Skeletal muscle cell (primary cell): ENCODE measurements around the gene MSI2.

ENCODE experiments used
- DNase-seq: peaks from one replicate; pipeline ENCODE4 v3.0.0-alpha.2; 2010; ENCODE audit warnings: low read depth
- H3K4me3 ChIP-seq: 2 replicates; pipeline ENCODE4 v1.5.1; 2011; ENCODE audit warnings: low read depth, mild to moderate bottlenecking, control low read depth, low read length, moderate library complexity

The MSI2 gene

DNA sequence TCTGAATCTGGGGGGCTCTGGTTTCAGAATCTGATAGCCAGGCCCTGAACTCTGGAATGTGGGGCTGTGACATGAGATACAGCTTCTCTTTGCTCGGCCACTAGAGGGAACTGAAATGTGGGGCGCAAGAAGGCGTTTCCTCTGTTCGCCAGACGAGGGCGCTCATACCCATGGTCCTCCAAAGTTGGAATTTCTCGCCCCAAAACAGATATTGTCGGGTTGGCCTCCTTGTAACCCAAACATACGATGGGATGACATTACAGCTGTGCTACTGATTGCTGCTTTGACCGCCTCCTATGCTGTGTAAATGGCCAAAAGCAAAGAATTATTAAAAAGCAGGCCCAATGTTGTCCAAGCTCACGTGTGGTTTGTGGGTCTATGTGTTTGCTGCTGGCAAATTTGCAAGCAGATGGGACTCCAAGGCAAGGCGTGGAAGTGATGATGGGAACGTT is 13.1 kb upstream of the MSI2 start:
- no peak for DNase-seq
- no peak overlapping the region for H3K4me3 ChIP-seq

DNA sequence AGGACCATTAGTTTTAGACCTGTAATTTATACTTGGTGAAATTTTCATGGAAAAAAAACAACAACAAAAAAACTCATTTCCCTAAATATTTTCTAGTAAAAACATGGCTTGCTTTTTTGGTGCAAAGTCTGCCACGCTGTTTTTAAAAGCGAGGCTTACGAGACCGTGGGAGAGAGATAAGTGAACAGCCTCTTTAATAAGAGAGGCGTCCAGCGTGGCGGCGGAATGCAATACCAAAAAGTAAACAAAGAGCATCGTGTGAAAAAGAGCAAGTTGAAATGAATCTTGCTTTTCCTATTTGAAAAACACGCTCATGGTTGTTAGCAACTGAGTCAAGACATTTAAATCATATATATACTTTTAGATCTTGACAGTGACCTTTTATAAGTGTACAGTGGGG is 10.5 kb upstream of the MSI2 start:
- no peak for DNase-seq

DNA sequence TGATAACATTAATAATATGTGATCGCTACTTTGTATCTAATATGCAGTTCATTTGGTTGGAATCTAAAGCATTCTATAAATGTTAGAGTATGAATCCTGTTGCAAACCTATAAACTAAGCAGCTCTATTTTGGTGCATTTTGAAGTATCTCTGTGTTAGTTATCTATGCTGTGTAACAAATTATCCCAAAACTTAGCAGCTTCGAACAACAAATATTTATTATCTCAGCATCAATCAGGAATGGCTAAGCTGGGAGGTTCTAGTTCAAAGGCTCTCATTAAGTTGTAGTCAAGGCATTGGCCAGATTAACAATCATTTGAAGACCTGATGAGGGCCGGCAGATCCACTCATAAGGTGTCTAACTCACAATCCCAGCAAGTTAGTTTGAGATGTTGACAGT is 10.1 kb upstream of the MSI2 start:
- DNase-seq: no peak
- H3K4me3 ChIP-seq: no peak overlapping the region

More for the DNA sequence above, 10.5 kb upstream of the MSI2 start:
- H3K4me3 ChIP-seq: no peak overlapping the region

DNA sequence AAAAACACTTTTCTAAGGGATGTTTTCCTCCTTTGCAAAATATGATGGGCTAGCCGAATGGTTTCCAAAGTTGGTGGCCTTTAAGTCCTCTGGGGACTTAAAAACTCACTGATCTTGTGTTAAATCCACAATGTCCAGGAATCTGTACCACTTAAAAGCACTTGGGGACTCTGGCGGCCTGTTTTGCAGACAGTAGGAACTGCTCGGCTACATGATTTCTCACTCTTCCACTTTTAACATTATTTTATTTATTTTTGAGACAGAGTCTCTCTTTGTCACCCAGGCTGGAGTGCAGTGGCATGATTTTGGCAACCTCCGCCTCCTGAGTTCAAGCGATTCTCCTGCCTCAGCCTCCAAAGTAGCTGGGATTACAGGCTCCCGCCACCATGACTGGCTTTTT is 9.1 kb upstream of the MSI2 start:
- no peak for DNase-seq
- H3K4me3 ChIP-seq: no peak overlapping the region

DNA sequence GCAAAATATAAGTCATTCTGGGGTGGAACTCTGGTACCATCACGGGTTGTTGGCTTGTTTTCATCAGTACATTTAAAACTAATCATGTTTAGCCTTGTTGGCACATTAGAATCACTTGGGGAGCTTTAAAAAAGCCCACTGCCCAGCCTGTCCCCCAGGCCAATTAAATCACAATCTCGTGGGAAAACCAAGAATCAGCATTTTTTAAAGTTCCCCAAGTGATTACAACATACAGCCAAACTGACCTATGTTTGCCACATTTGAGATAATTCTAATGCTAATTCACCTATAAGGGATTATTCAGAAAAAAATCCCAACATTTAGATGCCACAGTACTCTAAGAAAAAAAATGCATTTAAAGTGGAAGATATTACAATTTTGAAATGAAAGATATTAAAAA is 8.4 kb upstream of the MSI2 start:
- no peak for DNase-seq
- H3K4me3 ChIP-seq: no peak overlapping the region

DNA sequence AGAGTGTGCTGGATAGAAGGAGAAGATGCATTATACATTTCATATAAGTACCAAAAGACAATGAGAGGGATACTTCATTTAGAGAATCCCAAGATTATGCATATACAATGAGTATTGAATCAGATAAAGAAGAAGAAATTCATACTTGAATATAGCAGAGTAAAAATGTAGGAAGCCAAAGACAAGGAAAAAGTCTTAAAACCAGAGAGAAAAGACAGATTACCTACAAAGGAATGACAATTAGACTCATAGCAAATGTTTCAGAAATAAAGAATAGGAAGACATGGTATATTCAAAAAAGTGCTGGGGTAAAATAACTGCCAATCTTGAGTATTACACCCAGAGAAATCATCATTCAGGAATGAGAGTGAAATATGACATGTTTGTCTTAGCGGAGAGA is 6.8 kb upstream of the MSI2 start:
- no peak for DNase-seq
- no peak overlapping the region for H3K4me3 ChIP-seq

DNA sequence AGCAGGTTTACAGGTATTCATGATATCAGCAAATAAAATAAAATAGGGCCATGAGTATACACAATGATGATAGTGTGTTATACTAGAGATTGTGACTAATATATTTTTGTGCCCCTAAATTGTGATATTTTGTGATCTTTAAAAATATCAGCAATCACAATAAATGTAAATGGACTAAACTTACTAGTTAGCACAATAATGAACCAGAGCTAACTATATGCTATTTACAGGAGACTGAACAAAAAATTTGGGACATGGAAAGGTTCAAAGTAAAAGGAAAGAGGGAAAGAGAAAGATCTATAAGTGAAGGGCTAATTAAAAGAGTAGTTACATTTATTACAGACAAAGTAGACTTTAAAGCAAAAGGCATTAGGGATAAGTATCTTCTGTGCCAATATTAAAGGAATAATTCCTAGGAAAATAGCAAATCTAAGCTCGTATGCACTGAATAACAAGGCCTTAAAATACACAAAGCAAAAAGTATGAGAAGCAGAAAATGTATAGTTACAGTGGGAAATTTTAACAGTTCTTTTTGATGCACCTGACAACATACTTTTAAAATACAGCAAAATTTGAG is 5.0 kb upstream of the MSI2 start:
- no peak overlapping the region for H3K4me3 ChIP-seq
- DNase-seq: no peak

DNA sequence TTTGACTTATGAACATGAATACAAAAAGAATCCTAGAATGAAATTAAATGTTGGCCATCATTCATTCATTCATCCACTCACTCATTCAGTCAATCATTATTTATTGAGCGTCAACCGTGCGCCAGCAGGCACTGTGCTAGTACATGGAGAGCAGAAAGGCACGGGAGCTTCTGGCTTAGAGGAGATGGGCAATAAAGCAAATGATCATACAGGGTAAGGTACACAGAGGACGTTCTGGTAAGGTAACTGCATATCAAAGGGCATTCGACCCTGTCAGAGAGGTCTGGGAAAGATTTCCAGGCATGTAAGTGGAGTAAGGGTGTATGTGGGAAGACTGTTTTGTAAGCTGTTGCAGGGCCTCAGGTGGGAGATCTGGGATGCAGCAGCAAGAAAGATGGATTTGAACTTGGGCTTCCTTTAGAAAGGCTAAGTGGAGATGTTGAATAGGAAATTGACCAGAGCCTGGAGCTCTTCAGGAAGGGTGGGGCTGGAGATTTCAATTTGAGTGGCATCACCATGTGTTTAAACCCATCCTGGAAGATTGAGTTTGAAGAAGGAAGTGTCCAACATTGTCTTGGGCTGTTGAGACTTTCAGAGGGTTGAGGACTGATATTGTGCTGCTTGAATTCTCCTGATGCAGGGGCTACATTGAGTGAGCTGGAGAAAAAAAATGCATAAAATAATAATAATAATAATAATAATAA is 2.8 kb upstream of the MSI2 start:
- H3K4me3 ChIP-seq: no peak overlapping the region
- DNase-seq: no peak

DNA sequence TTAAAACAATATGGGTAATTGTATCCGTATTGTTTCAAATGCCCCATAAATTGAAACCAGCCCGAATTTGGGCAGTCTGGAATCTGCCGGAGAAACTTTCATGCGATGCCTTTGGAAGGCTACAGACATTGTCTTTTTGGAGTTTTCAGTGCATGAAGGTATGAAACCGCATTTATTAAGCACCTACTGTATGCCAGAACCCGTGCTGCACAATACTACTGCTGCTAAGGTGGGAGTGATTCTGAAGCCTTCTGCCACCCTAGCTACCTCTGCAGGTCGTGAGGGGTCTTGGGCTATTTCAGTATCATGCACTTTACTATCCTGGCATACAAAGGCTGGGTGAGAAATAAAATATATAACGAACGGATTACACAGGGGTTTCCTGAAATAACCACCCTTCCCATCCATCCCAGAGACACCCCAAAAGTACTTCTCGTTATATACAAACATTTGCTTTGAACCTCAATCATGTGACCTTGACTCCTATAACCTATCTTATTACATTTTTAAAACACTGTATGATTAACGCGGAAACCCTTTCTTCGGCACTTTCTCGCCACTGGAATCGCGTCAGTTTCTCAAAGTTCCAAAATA is 1.0 kb upstream of the MSI2 start:
- no peak for DNase-seq
- H3K4me3 ChIP-seq: peak overlapping the region; percentile 64

DNA sequence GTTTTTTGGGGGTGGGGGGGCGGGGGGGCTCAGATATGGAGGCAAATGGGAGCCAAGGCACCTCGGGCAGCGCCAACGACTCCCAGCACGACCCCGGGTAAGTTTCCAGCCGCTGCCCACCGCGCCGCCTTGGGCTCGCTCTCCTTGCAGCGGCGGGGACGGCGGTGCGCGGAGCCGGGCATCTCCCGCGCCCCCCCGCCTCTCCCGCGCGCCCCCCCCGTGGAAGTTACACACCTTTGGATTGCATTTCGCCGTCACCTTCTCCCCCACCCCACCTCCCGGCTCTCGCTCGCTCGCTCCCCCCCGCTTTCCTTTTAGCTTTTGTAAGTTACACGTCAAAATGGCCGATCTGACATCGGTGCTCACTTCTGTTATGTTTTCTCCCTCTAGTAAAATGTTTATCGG is 387 bp downstream of the MSI2 start:
- no peak for DNase-seq
- H3K4me3 ChIP-seq: peak overlapping the region; percentile 64

DNA sequence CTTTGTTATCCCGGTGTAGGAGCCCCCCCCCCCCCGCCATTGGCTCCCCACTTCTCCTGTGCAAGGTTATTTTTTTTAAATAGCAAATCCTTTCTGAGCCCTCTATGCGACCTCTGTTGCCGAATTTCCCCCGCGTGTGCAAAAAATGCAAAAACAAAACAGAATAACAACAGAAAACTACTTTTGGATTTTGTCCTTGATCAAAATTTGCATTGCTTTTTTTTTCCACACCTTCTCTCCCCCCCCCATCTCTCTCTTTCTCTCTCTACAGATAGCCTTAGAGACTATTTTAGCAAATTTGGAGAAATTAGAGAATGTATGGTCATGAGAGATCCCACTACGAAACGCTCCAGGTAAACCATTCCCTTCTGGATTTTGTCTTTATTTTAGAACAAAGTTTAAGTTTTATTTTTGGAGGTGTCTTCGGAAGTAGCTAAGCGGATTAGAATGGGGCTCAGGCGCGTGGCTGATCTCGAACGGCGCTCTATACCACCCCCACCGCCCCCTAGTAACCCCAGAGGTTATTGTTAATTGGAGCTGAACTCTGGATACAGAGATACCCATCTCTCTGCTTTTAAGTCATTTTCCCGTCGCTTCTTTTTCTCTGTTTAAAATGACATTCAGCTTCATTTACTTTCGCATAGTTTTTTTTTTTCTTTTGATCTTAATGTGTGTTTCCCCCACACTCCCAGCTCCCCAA is 1.0 kb downstream of the MSI2 start:
- no peak for DNase-seq
- peak overlapping the region; percentile 64 for H3K4me3 ChIP-seq

DNA sequence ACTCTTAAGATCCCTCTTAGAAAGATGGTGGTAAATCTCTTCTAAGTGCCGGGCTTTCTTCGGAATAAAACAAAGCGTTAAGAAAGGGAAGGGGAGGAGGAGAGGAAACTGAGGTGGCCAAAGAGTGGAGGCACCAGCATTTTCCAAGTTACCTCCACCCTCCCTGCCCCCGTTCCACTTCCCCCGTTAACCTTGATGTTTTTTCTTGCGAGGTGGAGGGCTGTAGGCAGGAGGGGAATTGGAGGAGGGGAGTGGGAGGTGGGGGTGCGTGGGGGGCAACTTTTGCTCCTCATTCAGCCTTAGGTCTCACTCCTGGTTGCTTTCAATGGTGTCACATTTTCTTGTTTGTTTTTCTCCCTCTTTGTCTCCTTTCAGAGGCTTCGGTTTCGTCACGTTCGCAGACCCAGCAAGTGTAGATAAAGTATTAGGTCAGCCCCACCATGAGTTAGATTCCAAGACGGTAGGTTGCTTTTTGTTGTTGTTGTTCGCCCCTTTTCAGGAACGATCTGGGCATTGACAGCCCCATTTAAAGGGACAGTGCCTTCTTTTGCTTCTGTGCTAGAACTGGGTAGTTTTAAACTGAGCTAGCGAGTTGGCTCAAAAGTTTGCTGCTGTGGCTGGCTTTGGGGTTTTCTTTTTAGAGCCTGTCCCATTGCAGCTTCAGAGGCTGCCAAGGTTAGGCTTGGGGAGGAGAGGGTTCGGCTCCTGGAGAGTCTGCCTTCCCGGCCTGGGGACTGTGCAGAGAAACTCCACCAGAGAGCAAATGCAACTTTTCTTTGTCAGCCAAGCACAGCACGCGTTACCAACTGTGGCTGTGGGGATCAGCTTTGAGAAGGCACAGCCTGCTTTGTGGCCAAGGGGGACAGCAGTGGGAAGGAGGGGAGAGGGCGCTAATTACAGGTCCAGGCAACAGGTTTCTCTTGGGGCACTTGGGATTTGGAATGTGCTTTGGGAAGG is 1.9 kb downstream of the MSI2 start:
- DNase-seq: no peak
- H3K4me3 ChIP-seq: peak overlapping the region; percentile 64

DNA sequence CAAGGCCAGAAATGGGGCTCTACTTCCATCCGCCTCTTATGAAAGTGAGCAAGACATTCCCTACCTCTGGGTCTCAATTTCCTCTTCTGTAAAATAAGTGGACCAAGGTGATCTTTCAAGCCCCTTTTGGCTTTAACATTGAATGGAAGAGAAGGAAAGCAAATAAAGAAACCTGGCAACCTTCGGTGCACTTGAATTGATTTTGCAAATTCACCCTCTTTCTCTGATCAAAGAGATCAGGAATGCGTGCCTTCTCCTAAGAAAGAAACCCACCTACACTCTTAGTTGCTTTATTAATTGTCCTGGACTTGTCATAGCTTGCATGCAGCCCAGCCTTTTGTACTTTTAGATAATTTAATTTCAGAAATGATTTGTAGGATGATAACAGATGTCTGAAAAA is 3.0 kb downstream of the MSI2 start:
- H3K4me3 ChIP-seq: no peak overlapping the region

DNA sequence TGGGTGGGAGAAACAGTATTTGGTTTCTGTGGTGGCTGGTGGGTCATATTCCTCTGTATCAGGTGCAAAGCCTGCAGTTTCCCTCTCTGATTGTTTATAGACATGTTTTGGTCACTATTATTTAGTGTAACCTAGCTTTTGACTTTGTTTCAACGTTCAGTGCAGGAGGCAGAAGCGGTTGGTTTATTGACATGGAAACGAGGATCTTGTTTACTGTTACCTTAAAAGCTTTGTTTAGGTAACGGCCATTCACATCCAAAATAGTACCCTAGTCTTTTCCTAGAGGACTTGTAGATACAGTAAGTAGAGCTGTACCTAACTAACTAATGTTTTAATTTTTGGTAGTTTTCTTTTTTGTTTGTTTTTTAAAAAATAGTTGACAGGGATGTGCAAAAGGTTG is 3.5 kb downstream of the MSI2 start:
- DNase-seq: no peak
- no peak overlapping the region for H3K4me3 ChIP-seq

More for the DNA sequence above, 3.0 kb downstream of the MSI2 start:
- no peak for DNase-seq

DNA sequence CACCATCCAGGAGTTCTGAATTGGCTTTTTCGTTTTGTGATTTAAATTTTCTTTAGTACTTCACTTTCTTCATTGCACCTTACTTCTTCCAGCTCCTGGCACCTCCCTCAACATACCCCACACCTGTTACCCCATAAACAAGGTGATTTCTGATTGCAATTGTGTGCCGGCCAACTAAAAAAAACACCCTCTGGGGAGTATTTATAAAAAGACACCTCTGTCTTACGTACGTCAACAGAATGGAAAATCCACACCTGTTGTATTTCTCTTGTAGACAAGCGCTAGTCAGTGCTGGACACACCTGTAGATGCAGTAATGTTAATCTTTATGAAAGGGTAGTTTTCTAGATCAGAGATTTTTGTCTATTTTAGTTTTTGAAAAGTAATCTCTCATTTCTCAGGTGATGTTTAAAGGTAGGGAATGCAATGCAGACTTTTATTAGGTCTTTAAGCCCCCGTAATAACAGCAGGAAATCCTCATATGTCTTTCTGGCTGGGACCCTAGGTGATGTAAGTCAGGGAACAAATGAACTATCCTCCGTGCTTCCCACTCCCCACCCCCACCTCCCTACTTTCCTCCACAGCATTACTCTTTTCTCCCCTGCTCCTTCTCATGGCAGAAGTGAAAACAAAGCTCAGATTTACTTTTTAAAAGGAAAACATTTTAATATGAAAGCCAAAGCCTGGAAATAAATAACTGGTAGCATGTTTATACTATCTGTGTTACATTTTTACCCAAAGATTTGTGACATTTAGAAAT is 4.2 kb downstream of the MSI2 start:
- DNase-seq: no peak
- no peak overlapping the region for H3K4me3 ChIP-seq

DNA sequence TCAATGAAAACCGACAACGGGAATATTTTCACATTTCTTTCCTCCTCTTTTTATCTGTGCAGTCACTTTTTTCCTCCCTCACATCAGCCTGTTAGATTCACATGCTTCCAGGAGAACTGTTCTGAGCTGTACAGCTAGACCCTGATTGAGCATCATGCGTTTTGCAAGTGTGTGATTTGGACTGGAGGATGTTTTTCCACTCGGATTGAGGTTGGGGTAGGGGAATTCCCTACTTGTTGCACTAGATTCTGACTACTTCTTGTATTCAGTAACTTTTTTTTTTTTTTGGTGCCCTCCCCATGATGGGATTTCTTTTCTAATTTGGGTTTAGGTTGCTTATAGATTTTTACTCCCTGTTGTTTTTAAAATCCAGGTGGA is 4.8 kb downstream of the MSI2 start:
- H3K4me3 ChIP-seq: no peak overlapping the region
- DNase-seq: no peak

DNA sequence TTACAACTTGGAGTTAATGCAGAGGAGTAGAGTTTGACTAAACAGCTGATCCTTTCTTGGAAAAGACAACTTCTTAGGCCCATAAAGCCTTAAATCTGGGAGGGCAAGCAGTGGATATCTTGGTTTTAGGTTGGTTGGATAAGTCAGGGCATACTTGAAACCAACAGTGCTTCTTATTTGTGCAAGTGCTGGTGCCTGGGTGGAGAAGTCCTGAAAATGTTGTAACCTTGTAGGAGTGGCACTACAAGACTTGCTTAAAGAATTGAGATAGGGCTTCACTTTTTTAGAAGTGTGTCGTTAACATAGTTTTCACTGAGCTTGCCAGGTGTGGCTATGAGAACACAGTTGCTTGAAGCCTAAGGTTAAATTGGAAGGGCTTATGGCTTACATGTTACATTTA is 6.2 kb downstream of the MSI2 start:
- no peak overlapping the region for H3K4me3 ChIP-seq

DNA sequence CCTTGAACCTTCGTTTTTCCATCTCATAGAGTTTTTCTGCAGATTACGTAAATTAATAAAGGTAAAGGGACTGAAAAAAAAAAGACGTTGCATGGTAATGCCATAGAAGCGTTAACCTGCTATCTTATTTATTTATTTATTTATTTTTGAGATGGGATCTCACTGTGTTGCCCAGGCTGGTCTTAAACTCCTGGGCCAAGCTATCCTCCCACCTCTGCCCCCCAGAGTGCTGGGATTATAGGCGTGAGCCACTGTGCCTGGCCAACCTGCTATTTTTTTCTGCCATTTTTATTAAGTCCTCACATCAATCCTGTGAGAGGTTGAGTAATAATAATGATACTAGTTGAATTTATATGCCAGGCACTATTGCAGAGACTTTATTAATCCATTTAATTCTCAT is 7.9 kb downstream of the MSI2 start:
- no peak overlapping the region for H3K4me3 ChIP-seq
- DNase-seq: no peak

More for the DNA sequence above, 6.2 kb downstream of the MSI2 start:
- no peak for DNase-seq

DNA sequence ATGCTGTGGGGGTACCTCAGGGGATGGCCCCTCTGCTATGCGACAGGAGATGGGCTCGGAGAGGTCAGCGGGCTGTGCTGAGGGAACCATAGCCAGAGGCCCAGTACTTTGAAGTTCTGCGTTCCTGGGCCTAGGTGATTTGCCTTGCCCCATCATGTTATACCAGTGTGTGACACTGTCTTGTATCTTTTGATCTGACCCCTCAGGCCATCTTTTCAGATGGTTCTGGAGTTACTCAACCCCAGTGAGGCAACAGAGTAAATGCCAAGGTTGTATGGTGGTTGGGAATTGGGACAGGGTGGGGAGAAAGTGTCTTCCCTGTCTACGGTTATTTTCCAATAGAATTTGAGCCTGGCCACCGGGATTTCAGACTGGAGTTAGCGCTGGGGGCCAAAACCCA is 8.5 kb downstream of the MSI2 start:
- no peak overlapping the region for H3K4me3 ChIP-seq
- DNase-seq: no peak
